Kidney (tissue), 14 donors: ENCODE results near the gene ERBB4. TPM values are rescaled to one million over a fixed set of nuclear protein-coding genes. Genes with fewer than 3 reads are reported as not detected.
A peak's percentile ranks its signal among the peaks of the same experiment; 100 is the strongest.

Experiments
- DNase-seq, 5 donors: peaks; one replicate each; pipeline ENCODE4 v3.0.0-alpha.2; 2013 to 2020
- FAIRE-seq: peaks from 2 replicates; lab custom pipeline; 2012; peaks lifted over from hg19 to GRCh38; lab: Jason Lieb, UNC
- H3K27ac ChIP-seq, 2 donors: one replicate each; pipeline ENCODE4 v1.7.0; 2013; ENCODE audit warnings: low read depth in 2 of 2, low read length in 2 of 2, inconsistent platforms in 1 of 2
- H3K27me3 ChIP-seq: one replicate; pipeline ENCODE4 v1.7.1; 2013; ENCODE audit warnings: low read length, inconsistent platforms; ENCODE audit not compliant: control insufficient read depth, insufficient read depth
- H3K36me3 ChIP-seq, 3 donors: one replicate each; pipeline versions ENCODE4 v1.7.0 to v1.7.1; 2013; ENCODE audit warnings: low read length in 3 of 3, control low read depth in 1 of 3, inconsistent platforms in 1 of 3; ENCODE audit not compliant: insufficient read depth in 3 of 3, control insufficient read depth in 2 of 3
- H3K4me1 ChIP-seq, 3 donors: one replicate each; pipeline versions ENCODE4 v1.7.0 to v1.7.1; 2013; ENCODE audit warnings: low read length in 3 of 3, inconsistent platforms in 1 of 3, low read depth in 1 of 3; ENCODE audit not compliant: control insufficient read depth in 2 of 3, insufficient read depth in 2 of 3
- H3K4me3 ChIP-seq, 3 donors: one replicate each; pipeline versions ENCODE4 v1.7.0 to v1.8.1; 2013; ENCODE audit warnings: low read length in 3 of 3, control low read depth in 1 of 3, inconsistent platforms in 1 of 3
- H3K9ac ChIP-seq, 3 donors: one replicate each; pipeline versions ENCODE4 v1.7.0 to v1.7.1; 2013; ENCODE audit warnings: low read length in 3 of 3, control low read depth in 1 of 3, inconsistent platforms in 1 of 3
- H3K9me3 ChIP-seq, 3 donors: one replicate each; pipeline versions ENCODE4 v1.7.0 to v1.7.1; 2013; ENCODE audit warnings: low read length in 3 of 3, control low read depth in 1 of 3, inconsistent platforms in 1 of 3; ENCODE audit not compliant: control insufficient read depth in 2 of 3, insufficient read depth in 1 of 3
- CTCF ChIP-seq: IDR thresholded peaks from 3 replicates; pipeline ENCODE4 v1.5.1; 2012; ENCODE audit warnings: mild to moderate bottlenecking, moderate library complexity, borderline replicate concordance; ENCODE audit not compliant: insufficient read depth; ENCODE audit errors: extremely low read depth
- intact Hi-C: fragments of 100-400 bp; cut with DNase I; formaldehyde crosslinking; loops from one replicate; pipeline ENCODE4 v1.11.1; 2022
- polyA plus RNA-seq: library from polyadenylated mRNA; stranded (reverse); fragments of 350-450 nt; fragmentation: Illumina TruSeq; extraction: RNeasy Lipid Tissue Mini Kit (QIAGEN cat#74804); gene quantifications from one replicate; pipeline ENCODE4 v1.2.3, GENCODE V29; 2014; ENCODE audit warnings: low read depth, low replicate concordance; ENCODE audit not compliant: insufficient read depth
- total RNA-seq: library from RNA; stranded (reverse); fragmentation: NEBNext Ultra II Directional; extraction: Animal tissue kit (Norgen Biotek cat#: 25700); gene quantifications from one replicate; pipeline ENCODE4 v1.2.1, GENCODE V29; 2021
- donor health status: control.
- donor health status: control.
- donor health status: control.
- donor health status: control.
- donor health status: control.
- donor health status: DM: yes; HTN: yes; CAD: no.
- donor health status: Normal renal cell carcinoma (clear cell type).

The ERBB4 gene
- total and polyA plus RNA-seq, 2 donors from 2014 or later = 3.9 to 152 TPM

DNA sequence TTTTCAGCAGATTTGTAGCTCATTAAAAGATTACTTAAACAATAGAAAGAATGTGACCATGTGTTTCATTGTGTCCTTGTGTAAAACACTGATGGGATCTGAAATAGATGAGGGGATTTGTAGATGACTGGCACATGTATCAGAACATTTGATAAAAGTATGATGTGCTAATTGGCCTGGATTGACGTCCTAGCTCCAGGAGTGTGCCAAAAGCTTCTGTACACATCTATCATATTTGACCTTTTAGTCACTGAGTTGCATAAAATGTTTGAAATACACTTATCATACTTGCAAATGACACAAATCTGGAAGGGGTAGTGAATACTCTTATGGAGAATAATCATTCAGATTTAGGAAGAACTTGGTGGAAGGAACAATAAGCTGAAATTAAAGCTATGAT lies 778.5 kb downstream of the ERBB4 start:
- Histone ChIP-seq H3K4me3 (no peak overlapping the region), H3K27me3 (no peaks in the 10 kb centered on the region), H3K4me1 (no peaks in the 10 kb centered on the region), H3K36me3 (no peaks in the 10 kb centered on the region), H3K9ac (no peak overlapping the region), H3K9me3 (no peaks in the 10 kb centered on the region), H3K27ac (no peak overlapping the region)
- DNase-seq = no peak
- intact Hi-C loops = no loop called here
- TF ChIP-seq CTCF = no peak
- no peak for FAIRE-seq

- Histone ChIP-seq H3K9ac (no peak overlapping the region), H3K27me3 (no peaks in the 10 kb centered on the region), H3K27ac (no peak overlapping the region), H3K4me3 (no peak overlapping the region), H3K9me3 (no peaks in the 10 kb centered on the region), H3K36me3 (no peaks in the 10 kb centered on the region), H3K4me1 (no peaks in the 10 kb centered on the region)
- no peak for TF ChIP-seq CTCF
- no peak for FAIRE-seq
- intact Hi-C loops = no loop called here
- DNase-seq = no peak
Observed at GRCh38 chr2:211756266-211756665, 782.3 kb downstream of the ERBB4 start.

DNA sequence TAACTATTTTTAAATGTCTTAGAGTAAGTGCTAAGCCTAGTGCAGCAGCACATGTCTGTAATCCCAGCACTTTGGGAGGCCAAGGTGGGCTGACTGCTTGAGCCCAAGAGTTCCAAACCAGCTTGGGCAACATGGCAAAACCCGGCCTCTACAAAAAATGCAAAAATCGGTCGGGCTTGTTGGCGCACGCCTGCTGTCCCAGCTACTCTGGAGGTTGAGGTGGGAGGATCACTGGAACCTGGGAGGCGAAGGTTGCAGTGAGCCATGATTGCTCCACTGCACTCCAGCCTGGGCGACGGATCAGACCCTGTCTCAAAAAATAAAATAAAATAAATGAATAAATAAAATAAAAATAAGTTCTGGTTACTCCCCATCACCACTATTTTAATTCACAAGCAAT lies 783.4 kb downstream of the ERBB4 start:
- no peak for DNase-seq
- intact Hi-C loops = no loop called here
- Histone ChIP-seq H3K4me1 (no peaks in the 10 kb centered on the region), H3K27ac (no peak overlapping the region), H3K9me3 (no peaks in the 10 kb centered on the region), H3K36me3 (no peaks in the 10 kb centered on the region), H3K9ac (no peak overlapping the region), H3K4me3 (no peak overlapping the region), H3K27me3 (no peaks in the 10 kb centered on the region)
- no peak for FAIRE-seq
- no peak for TF ChIP-seq CTCF

DNA sequence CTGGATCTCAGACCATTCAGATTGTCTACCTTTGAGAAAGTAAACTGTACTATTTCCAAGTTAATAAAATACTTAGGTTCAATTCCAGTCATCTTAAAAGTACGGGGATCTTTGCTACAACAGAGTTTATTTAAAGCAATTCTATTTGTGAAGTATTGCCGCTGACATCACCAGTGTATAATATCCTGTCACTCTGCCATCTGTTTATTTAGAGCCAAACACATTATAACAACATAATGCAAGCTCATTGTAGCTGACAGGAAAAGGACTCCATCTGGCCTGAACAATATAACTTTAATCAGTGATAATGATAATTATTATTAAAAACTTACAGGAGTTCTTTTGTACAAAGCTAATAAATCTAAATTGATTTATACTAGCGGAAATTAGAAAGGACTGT lies 786.8 kb downstream of the ERBB4 start:
- no peak overlapping the region for H3K27ac ChIP-seq
- intact Hi-C loops = no loop called here
- H3K4me3 ChIP-seq = no peak overlapping the region
- H3K9ac ChIP-seq = no peak overlapping the region
- no peak for TF ChIP-seq CTCF
- H3K36me3 ChIP-seq = no peaks in the 10 kb centered on the region
- H3K4me1 ChIP-seq = no peaks in the 10 kb centered on the region
- H3K27me3 ChIP-seq = no peaks in the 10 kb centered on the region
- FAIRE-seq (no peak), DNase-seq (peak in 1 of 5 donors; percentile 27)
- no peaks in the 10 kb centered on the region for H3K9me3 ChIP-seq
